Mucosa of rectum (tissue), 2 donors: Measurements from ENCODE around the gene ATP2B2.

Experiments used
- H3K27ac ChIP-seq, 2 donors: one replicate each; pipeline ENCODE4 v1.7.0; 2013; ENCODE audit warnings: inconsistent platforms in 2 of 2, low read depth in 2 of 2, low read length in 2 of 2
- H3K27me3 ChIP-seq, 2 donors: one replicate each; pipeline ENCODE4 v1.7.0; 2013; ENCODE audit warnings: low read length in 2 of 2; ENCODE audit not compliant: control insufficient read depth in 2 of 2, insufficient read depth in 2 of 2
- H3K36me3 ChIP-seq, 2 donors: one replicate each; pipeline ENCODE4 v1.7.0; 2013; ENCODE audit warnings: low read length in 2 of 2; ENCODE audit not compliant: control insufficient read depth in 2 of 2, insufficient read depth in 2 of 2
- H3K4me1 ChIP-seq, 2 donors: one replicate each; pipeline ENCODE4 v1.7.0; 2013; ENCODE audit warnings: low read length in 2 of 2, mild to moderate bottlenecking in 1 of 2; ENCODE audit not compliant: control insufficient read depth in 2 of 2, insufficient read depth in 2 of 2
- H3K4me3 ChIP-seq, 2 donors: one replicate each; pipeline ENCODE4 v1.7.0; 2013; ENCODE audit warnings: low read length in 2 of 2
- H3K9ac ChIP-seq, 2 donors: one replicate each; pipeline ENCODE4 v1.7.0; 2013; ENCODE audit warnings: low read length in 2 of 2, low read depth in 1 of 2, mild to moderate bottlenecking in 1 of 2
- H3K9me3 ChIP-seq, 2 donors: one replicate each; pipeline ENCODE4 v1.7.0; 2013; ENCODE audit warnings: low read length in 2 of 2; ENCODE audit not compliant: control insufficient read depth in 2 of 2
- donor health status: healthy.
- donor health status: Normal muscosa, but diverticular disease.

ATP2B2 gene

DNA sequence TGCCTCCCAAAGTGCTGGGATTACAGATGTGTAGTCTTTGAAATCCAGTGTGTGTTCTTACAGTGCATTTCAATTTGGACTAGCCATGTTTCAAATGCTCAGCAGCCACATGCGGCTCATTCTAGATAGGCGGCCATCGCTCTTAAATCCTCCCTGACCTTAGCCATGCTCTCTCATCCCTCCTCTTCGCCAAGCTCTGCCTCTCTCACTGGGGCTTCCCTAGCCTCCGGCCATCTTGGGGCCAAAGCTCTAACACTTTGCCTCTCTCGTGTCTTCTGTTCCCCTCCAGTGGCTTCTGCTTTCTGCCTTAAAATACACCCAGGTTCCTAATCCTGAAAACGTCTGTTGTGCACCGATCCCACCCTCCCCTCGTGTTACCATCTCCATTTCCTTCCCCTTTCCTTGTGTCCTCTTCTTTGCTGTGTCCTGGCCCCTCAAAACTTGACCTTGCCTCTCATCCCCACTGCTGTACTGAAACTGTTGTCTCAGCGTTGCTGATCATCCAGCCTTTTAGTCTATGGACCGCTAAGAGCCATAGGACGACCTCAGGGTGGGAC is 211.3 kb downstream of the ATP2B2 start:
- peaks cover 7 to 9% of the 10 kb centered on the region in 2 donors for H3K36me3 ChIP-seq

DNA sequence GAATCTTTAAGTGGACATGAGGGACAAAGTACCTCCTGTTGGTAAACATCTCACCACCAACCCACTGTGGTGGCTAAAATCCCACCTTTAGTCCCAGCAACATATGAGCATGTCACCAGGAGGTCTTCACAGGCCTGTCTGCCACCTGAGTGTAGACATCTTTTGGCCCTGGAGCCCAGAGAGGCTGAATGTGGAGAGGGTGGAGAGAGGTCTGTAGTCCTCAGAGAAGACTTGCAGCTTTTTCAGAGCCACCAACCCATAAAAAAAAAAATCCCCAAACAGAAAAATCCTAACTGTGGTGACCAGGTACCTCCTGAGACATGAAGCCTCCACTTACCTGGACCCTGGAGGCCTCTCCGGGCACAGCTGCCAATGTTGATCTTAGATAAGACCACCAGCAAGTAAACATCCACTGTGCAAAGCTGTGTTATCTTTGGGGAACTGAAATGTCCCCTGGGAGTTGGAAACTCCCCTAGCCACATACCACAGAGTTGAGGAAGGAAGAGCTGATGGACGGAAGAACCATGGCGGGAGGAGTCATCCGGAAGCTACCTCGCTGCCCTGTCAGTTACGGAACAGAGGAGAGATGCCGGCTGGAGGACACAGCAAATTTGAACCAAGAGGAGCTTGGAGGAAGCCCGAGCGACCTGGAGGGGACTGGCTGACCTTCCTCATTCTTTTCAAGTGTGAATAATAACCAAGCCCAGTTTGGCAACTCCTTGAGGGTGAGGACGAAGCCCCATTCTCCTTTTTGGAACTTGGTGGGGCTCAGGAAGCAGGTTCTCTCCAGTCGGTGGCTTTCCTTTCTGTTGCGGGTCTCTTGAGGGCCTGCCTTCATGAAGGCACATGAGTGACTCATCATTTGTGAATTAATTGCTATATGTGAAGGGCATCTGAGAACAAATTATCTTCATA is 212.6 kb downstream of the ATP2B2 start, which contains the start of gene GHRL:
Gene GHRL (minus strand): TSS at position 443 of the 915 bp plus-strand sequence. CDS start 2,767 bp downstream, outside the sequence.
- Histone ChIP-seq H3K4me3 (no peak within 1 kb of the TSS), H3K4me1 (peaks cover 0 to 2% of the 10 kb centered on the region in 2 donors), H3K9ac (no peak within 1 kb of the TSS), H3K27me3 (no peaks in the 10 kb centered on the region), H3K9me3 (no peaks in the 10 kb centered on the region), H3K27ac (no peak within 1 kb of the TSS), H3K36me3 (peaks cover 12 to 21% of the 10 kb centered on the region in 2 donors)

More for the DNA sequence above, 211.3 kb downstream of the ATP2B2 start:
- H3K9me3 ChIP-seq = no peaks in the 10 kb centered on the region
- no peak overlapping the region for H3K9ac ChIP-seq
- H3K27me3 ChIP-seq = no peaks in the 10 kb centered on the region
- peaks cover 0 to 2% of the 10 kb centered on the region in 2 donors for H3K4me1 ChIP-seq
- no peak overlapping the region for H3K27ac ChIP-seq
- no peak overlapping the region for H3K4me3 ChIP-seq

DNA sequence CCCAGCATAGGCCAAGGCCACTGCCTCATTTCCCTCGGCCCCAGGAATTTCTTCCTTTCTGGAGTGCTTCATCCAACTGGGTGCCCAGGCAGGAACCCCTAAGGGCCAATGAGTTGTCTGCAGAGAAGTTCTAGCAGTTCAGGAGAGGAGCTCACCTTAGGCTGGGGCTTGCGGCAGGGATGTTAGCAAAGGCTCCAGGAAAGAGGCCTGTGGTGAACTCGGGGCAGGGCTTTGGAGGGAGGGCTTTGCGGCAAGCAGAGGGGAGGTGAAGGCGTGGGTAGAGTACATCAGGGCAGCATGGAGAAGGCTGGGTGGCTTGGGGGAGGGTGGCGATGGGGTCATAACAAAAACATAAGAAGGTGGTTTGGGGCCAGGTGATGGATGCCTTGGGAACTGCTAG is 213.7 kb downstream of the ATP2B2 start:
- Histone ChIP-seq H3K36me3 (peaks cover 15 to 30% of the 10 kb centered on the region in 2 donors), H3K9me3 (no peaks in the 10 kb centered on the region), H3K27me3 (no peaks in the 10 kb centered on the region), H3K9ac (no peak overlapping the region), H3K27ac (no peak overlapping the region), H3K4me1 (peaks cover 0 to 2% of the 10 kb centered on the region in 2 donors), H3K4me3 (no peak overlapping the region)

DNA sequence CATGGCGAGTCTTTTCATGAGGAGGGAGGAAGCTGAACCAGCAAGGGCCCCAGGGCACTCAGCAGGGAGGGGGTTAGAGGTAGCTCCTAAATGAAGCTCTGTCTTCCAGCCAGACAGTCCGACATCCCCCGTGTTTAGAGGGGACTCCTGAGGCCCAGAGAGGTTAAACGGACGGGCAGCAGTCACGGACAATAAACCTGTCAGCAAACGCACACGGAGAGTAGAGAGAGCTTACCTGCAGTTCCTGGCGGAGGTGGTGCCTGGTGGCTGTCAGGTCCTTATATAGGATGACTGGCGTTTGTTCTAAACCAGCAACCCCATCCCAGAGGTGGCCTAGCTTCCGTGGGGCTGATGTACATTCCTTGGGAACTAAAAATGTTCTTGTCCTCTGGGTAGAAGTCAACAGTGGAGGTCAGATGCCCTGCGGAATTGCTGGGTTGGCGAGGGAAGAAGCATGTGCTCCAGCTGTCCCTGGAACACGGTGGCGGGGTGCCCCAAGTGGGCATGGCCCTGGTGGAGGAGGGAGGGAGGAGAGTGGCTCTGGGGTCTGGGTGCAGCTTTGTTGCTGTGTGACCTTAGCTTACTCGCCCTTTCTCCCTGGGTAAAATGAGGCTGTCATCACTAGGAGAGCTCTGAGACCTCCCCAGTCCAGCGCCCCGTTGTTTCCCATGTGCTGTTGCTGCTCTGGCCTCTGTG is 214.8 kb downstream of the ATP2B2 start:
- H3K27me3 ChIP-seq = no peaks in the 10 kb centered on the region
- no peaks in the 10 kb centered on the region for H3K9me3 ChIP-seq
- no peak overlapping the region for H3K4me3 ChIP-seq
- H3K27ac ChIP-seq = no peak overlapping the region
- H3K9ac ChIP-seq = no peak overlapping the region
- H3K36me3 ChIP-seq = peaks cover 20 to 38% of the 10 kb centered on the region in 2 donors
- H3K4me1 ChIP-seq = no peaks in the 10 kb centered on the region

DNA sequence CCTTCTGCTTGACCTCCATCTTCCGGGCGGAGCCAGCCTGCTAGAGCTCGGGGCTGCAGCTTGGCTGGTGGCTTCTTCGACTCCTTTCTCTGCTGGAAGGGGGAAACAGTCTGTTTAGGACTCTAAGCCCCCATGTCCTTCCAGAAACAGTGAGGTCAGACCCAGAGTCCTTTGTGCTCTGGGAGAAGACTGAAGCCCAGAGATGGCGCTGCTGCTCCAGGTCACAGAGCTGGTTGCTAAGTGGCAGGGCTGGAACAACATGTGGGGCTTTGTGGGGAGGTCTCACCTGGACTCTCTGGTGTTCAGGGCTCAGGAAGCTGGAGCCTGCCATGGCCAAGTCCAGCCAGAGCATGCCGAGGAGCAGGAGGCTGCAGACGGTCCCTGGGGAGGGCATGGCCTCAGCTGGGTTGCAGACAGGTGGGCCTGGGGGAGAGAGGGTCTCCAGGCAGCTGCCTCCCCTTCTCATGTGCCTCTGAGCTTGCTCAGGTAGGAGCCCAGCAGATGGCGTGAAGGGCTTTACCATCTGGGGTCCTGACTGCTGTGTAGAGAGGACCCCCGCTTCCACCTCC is 215.5 kb downstream of the ATP2B2 start:
- Histone ChIP-seq H3K9me3 (no peaks in the 10 kb centered on the region), H3K4me3 (no peak overlapping the region), H3K27ac (no peak overlapping the region), H3K27me3 (no peaks in the 10 kb centered on the region), H3K4me1 (no peaks in the 10 kb centered on the region), H3K36me3 (peaks cover 21 to 39% of the 10 kb centered on the region in 2 donors), H3K9ac (no peak overlapping the region)

DNA sequence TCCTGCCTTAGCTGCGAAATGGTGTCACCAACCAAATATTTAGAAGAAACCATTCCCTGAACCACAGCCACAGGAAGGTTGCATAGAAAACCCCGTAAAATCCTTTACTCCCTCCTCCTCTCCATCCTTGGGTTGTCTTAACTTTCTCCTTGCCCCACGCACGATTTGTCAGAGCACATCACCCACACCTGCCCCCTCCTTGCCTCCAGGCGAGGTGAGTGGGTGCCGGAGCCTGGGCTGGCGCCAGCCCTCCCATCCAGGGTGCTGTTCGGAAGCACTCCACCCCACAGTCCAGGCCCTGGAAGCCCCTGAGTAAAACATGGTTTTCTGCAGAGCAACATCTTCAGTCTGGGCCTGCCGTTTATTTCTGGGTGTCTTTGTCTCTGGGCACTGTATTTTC is 216.3 kb downstream of the ATP2B2 start:
- H3K27me3 ChIP-seq = no peaks in the 10 kb centered on the region
- no peak overlapping the region for H3K27ac ChIP-seq
- H3K4me3 ChIP-seq = no peak overlapping the region
- no peaks in the 10 kb centered on the region for H3K9me3 ChIP-seq
- peaks cover 21 to 39% of the 10 kb centered on the region in 2 donors for H3K36me3 ChIP-seq
- no peaks in the 10 kb centered on the region for H3K4me1 ChIP-seq
- H3K9ac ChIP-seq = no peak overlapping the region

DNA sequence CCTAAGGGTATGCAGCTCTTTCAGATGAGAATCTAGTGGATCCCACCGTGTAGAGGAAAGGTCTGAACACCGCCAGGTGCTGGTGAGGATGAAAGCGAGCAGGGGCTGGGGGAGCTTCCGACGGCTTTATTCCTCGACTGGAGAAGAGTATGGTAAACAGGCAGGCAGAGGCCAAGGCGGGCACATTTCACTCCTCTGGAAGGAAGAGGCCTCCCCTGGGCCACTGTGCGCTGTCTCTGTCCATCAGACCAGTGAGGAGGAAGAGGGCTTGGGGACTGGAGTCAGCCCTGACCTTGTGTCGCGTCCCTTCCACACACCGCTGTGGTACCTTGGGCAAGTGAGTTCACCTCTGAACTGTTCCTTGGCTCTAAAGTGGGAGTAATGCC is 216.8 kb downstream of the ATP2B2 start:
- peaks cover 24 to 42% of the 10 kb centered on the region in 2 donors for H3K36me3 ChIP-seq
- H3K9me3 ChIP-seq = no peaks in the 10 kb centered on the region
- no peak overlapping the region for H3K27ac ChIP-seq
- H3K9ac ChIP-seq = no peak overlapping the region
- H3K4me3 ChIP-seq = no peak overlapping the region
- H3K4me1 ChIP-seq = no peaks in the 10 kb centered on the region
- H3K27me3 ChIP-seq = no peaks in the 10 kb centered on the region

DNA sequence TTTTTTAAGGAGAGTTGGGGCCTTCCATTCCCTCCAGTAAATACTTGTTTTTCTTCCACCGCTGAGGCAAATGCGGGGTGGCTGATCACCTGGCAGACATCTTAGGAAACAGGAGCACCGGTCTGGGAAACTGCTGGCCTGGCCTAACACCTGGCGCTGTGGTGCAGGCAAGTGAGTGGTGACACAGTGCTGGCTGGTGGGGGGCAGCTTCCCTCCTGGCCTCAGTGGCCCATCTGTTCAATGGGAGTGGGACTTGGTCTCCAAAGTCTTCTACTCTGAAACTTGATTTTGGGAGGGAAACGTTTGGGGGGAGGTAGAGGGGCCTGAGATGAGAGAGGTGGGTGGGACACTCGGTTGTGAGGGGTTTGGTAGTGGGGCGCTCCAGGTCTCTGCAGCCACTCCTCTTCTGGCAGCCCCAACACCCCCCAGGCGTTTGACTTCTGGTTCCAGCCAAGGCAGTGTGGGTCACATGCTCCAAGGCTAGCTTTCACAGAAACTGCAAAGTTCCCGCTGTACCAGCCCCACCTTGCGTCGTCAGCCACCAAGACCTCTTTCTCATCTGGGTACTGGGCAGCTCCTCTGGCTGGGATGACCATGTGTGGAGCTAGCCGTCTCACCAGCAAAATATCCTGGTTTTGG is 217.3 kb downstream of the ATP2B2 start:
- H3K9me3 ChIP-seq = no peaks in the 10 kb centered on the region
- no peak overlapping the region for H3K9ac ChIP-seq
- no peak overlapping the region for H3K27ac ChIP-seq
- peaks cover 27 to 47% of the 10 kb centered on the region in 2 donors for H3K36me3 ChIP-seq
- no peaks in the 10 kb centered on the region for H3K27me3 ChIP-seq
- no peaks in the 10 kb centered on the region for H3K4me1 ChIP-seq
- H3K4me3 ChIP-seq = no peak overlapping the region

DNA sequence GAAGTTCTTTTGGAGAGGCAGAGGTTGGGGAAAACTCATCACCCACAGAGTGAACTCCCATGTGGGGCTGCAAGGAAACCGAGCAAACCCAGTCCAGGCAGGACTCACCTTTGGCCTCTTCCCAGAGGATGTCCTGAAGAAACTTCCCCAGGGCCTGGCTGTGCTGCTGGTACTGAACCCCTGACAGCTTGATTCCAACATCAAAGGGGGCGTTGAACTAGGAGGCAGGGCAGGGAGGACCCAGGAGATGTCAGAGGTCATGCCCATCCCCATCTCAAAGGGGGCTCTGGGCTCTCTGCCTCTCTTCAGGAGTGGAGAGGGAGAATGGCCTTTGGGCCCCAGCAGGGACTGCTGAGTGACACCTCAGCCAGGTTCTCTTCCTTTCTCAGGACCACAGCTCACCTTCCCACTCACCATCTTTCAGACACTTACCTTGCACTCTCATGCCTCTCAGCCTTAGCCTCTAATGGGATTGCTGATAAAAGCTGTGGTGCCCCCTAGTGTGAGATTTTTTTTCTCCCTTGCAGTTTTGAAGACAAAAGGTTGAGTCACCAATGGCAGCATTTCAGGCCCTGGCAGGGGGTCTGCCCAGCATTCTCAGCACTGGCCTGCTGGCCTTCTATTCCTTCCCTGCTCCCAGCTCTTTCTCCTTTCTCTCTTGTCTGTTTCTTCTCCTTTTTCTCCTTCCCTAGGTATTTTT is 218.6 kb downstream of the ATP2B2 start:
- no peak overlapping the region for H3K27ac ChIP-seq
- no peak overlapping the region for H3K4me3 ChIP-seq
- peaks cover 27 to 49% of the 10 kb centered on the region in 2 donors for H3K36me3 ChIP-seq
- no peaks in the 10 kb centered on the region for H3K9me3 ChIP-seq
- no peaks in the 10 kb centered on the region for H3K4me1 ChIP-seq
- no peak overlapping the region for H3K9ac ChIP-seq
- H3K27me3 ChIP-seq = no peaks in the 10 kb centered on the region
